ENCODE measurements around the gene CRELD2.

The CRELD2 gene

DNA sequence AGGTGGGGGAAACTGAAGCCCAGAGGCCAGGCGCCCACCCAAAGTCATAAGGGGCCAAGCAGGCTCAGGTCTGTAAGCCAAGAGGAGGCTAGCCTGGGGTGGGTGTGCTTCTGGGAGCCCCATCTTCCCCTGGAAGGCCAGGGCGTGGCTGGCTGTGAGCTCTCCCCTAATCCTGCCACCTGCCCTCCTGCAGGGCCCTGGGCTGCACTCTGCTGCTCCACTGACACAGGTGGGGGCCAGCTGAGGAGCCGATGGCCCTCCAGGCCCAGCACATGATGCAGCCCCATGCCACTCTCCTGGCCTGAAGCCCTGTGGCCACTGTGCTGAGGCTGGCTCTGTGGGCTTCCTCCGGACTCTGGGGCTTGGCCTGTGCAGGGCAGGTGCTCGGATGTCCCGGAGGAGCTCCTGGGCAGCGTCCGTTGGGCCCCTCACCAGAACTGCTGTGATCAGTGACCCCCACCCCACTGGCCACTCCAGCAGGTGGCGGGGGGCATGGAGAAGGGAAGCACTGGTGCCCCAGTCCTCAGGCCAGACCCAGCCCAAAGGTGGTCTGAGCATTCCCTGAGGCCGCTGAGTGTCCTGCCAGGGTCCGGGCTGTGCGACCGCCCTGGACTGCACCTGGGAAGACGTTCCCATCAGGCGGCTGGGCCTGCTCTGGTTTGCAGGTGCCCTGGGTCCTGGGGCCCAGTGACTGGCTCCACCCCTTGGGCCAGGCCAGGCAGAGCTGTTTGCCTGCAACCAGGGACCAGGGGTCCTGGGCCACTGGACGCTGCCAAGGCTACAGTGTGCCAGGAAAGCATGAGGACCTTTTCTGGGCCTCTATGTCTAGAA lies 50.6 kb downstream of the CRELD2 start:
- no peak for DNase-seq (ENCODE audit: low spot score)

DNA sequence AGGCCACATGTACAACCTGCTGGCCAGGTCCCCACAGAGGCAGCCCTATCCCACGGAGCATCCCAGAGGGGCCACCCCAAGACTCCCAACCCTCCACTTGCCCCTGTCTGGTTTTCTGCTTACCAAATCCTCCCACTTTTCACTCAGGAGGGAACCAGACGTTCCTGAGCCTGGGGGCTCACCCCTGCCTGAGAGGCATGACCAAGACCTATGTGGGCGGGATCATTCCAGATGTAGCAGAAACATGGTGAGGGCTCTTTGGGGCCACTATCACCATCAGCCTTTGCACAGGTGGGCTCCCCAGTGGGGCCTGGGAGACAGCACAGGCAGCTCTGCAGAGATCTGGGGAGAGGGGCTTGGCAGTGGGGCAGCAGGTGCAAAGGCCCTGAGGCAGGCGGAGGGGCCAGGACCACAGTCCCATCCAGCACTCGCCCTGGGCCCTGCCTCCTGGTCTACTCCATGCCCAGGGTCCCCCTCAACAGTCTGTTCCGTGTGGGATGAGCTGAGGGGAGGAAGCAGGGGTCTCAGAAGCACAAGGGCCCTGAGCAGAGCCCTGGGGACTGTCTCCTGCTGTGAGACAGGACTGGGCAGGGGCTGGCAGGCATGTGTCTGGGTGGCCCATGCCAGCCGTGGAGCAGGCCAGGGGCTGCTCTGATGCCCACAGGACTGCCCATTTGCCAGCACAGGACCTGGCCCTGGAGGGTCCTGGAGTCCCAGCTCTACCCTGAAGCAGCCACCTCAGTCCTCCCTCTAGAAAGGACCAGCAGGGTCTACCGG lies 51.5 kb downstream of the CRELD2 start:
- DNase-seq (ENCODE audit: low spot score) = no peak

DNA sequence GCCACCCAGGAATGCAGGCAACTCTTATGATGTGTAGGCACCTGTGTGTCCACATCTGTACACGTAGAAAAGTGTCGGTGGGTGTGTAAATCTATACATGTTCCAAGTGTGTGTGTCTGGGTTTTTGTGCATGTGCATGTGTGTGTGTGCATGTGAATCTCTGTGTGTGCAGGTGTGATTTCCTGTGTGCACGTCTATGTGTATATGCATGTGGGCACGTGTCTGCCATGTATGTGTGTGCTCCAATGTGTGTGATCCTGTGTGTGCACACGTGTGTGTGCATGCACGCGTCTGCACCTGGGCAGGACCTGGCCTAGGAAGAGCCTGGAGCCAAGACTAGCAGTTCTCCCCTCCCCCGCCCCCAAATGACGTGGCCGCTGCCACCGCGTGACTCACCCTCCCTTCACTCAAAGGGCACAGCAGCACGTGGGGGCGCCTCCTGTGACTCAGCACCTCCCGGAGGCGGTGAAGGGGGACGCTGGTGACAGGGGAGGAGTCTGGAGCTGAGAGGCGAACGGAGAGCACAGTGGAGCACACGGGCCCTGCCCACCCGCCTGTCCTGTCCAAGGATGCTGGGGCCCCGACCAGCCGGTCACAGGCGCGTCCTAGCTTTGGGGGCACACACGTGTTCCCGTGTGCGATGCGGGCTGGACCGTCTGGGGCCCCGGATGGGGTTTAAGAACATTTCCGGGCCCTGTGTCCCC lies 52.2 kb downstream of the CRELD2 start:
- DNase-seq (ENCODE audit: low spot score) = peak; percentile 98

DNA sequence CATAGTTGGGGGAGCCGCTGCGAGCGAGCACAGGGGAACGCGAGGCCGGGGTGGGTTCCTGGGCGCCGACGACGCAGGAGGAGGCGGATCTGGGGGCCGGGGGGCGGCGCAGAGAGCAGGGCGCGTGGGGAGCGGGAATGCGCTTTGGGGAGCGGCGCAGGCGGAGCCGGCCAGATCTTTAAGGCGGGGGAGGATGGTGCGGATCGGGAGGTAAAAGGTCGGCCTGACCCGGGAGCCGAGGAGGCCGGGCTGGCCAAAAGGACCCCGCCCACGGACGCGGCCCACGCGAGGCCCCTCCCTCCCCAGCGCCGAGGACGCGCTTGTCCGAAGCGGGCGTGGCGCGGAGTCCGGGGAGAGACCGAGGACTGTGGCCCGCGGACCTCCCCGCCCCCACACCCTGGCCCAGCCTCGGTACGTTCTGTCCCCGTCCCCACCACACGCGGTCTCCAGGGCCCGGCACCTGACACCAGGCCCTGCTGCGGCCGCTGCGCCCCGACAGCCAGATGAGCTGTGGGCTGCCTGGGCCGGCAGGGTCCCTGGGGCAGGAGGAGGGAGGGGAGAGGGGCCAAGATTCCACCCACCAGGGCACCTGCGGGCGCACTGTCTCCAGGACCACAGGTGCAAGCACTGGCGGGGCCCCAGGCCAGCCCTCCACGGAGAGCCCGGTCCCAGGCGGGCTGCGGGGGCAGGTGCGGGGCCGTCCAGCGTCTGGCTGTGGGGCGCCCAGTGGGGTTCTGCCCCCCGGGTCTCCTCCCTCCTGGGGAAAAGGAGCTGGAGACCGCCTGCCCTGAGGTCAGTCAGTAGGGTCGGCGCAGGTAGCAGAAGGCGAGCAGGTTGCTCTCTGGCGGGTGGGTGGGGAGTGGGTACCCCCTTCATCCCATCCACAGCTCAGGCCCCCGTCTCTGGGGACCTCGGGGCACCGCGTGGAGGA lies 53.1 kb downstream of the CRELD2 start:
- peak; percentile 69 for DNase-seq (ENCODE audit: low spot score)

DNA sequence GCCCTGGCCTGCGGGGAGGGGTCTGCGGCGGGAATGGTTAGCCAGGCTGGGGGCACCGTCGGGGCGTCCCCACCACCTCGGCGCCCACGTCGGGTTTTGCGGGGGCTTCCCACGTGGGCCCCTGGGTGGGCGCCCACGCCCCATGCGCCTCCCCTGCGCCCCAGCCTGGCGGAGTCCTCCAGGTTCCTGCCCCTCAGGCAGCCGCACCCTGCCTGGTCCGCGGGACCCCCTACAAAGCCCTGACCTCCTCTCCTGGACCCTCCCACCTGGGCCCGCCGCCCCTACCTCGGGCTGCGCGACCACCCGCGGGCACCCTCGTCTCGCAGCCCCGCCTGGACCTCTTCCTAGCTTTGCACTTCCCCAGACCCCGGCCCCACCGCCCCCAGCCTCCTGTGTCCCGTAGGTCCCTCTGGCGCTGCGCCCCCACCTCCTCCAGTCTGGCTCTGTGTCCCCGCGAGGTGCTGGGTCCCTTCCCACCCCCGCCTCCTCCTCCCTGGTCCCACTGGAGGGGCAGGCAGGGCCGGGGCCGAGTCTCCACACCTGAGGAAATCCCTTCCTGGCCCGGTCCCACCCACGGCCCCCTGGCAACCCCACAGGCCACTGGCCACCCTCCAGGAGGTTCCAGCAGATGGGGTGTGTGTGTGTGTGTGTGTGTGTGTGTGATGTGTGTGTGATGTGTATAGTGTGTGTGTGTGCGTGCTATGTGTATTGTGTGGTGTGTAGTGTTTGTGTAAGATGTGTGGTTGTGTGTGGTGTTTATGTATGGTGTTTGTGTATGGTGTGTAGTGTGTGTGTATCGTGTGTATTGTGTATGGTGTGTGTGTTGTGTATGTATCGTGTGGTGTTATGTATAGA lies 54.0 kb downstream of the CRELD2 start:
- no peak for DNase-seq (ENCODE audit: low spot score)

DNA sequence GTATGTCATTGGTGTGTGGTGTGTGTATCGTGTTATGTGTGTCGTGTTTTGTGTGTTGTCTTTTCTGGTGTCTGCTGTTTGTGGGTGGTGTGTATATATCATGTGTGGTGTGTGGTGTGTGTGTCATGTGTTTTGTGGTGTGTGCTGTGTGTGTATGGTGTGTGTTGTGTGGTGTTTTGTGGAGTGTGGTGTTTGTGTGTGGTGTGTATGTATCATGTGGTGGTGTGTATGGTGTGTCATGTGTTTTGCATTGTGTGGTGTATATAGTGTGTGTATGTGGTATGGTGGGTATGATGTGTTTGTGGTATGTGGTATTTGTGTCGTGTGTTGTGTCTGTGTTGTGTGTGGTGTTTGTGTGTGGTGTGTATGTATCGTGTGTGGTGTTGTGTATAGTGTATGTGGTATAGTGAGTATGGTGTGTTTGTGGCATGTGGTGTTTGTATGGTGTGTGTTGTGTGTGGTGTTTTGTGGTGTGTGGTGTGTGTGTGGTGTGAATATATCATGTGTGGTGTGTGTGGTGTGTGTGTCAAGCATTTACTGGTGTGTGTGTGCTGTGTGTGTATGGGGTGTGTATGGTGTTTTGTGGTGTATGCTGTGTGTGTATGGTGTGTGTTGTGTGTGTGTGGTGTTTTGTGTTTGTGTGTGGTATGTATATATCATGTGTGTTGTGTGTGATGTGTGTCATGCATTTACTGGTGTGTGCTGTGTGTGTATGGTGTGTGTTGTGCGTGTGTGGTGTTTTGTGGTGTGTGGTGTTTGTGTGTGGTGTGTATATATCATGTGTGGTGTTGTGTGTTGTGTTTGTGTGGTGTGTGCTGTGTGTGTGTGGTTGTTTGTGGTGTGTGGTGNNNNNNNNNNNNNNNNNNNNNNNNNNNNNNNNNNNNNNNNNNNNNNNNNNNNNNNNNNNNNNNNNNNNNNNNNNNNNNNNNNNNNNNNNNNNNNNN lies 54.9 kb downstream of the CRELD2 start:
- DNase-seq (ENCODE audit: low spot score) = no peak

DNA sequence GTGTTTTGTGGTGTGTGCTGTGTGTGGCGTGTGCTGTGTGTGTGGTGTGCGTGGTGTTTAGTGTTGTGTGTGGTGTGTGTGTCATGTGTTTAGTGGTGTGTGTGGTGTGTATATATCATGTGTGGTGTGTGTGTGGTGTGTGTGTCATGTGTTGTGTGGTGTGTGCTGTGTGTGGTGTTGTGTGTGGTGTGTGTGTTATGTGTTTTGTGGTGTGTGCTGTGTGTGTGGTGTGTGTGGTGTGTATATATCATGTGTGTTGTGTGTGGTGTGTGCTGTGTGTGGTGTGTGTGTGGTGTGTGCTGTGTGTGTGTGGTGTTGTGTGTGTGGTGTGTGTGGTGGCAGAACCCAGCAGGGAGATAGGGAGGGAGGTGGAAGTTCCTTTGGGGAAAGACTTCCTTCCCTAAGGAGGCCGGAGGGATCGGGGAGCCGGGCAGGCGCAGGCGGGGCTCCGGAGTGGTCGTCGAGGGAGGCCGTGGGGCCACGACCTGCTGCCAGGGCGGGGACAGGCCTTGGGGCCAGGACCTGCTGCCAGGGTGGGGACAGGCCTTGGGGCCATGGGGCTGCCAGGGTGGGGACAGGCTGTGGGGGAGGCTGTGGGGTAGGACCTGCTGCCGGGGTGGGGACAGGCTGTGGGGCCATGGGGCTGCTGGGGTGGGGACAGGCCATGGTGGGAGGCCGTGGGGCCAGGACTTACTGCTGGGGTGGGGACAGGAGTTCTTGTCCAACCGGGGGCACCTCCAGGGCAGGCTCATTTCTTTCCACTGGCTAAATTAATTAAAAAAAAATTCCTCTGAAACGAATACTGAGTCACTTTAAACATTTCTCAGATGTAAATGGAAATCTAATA lies 57.3 kb downstream of the CRELD2 start:
- DNase-seq (ENCODE audit: low spot score) = no peak

DNA sequence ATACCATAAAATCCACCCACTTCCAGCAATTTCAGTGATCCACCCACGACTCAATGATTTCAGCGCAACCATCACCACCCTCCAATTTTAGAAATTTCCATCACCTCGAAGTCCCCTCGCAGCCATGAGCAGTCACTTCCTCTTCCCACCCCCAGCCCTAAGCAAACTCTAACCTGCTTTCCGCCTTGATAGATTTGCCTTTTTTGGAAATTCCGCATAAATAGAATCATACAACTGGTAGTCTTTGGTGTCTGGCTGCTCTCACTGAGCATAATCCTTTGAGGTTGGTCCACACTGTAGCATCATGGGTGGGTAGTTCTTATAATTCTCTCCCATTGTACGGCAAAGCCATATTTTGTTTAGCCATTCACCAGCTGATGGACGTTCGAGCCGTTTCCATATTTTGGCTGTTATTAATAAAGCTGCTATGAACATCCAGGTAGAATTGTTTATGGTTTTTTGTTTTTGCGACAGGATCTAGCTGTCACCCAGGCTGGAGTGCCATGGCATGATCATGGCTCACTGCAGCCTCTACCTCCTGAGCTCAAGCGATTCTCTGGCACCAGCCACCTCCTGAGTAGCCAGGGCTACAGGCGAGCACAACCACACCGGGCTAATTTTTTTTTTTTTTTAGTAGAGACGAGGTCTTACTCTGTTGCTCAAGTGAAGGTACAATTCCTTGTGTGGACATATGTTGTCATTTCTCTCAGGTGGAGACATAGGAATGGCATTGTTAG lies 58.2 kb downstream of the CRELD2 start:
- peak; percentile 29 for DNase-seq (ENCODE audit: low spot score)

Data from RKO (cell line).